Endometrial microvascular endothelial cells (primary cell): ENCODE results near the gene DNAJC5. TPM values are rescaled to one million over a fixed set of nuclear protein-coding genes. Genes with fewer than 3 reads are reported as not detected.

Experiments used
- in situ Hi-C: cut with HindIII; loops from 2 replicates; pipeline ENCODE4 v1.10.0; 2017; ENCODE audit warnings: low sequenced_read_pairs, low pct_unique_long_range_greater_than_20kb; ENCODE audit errors: inconsistent ontology term
- total RNA-seq: library from RNA; depleted of rRNA; stranded (reverse); fragments of >200 nt; gene quantifications from one replicate; pipeline ENCODE4 v1.2.3, GENCODE V29; 2015; ENCODE audit errors: inconsistent ontology term

The DNAJC5 gene
- total RNA-seq, 1 donor from 2014 or later: 76.7 TPM

DNA sequence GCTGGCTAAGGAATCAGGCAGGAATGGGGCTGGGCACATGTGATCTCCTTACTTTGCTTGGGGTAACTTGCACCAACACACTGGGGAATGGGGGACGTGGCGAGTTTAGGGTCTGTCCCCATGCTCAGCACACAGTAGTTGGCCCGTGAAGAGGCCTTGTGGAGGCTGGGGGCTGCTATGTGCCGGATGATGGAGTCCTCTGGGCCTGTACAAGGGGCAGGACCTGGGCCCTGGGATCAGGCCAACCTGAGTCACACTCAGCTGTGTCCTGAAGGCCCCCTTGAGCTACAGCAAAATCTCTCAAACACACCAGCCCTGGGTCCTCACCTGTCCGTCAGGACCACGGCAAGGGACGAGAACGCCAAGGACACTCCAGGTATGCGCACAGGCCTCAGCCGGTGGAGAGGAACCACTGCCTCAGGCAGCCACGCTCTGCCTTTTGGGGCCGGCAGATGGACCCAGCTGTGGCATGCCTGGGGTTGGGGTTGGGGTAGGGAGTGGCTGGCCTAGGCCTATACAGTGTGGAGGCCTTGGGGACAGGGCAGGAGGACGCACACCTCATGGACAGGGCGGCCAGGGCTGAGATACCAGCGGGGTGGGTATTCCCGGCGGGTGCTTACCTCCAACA lies 50.2 kb downstream of the DNAJC5 start:
- in situ Hi-C loops: no loop called here

DNA sequence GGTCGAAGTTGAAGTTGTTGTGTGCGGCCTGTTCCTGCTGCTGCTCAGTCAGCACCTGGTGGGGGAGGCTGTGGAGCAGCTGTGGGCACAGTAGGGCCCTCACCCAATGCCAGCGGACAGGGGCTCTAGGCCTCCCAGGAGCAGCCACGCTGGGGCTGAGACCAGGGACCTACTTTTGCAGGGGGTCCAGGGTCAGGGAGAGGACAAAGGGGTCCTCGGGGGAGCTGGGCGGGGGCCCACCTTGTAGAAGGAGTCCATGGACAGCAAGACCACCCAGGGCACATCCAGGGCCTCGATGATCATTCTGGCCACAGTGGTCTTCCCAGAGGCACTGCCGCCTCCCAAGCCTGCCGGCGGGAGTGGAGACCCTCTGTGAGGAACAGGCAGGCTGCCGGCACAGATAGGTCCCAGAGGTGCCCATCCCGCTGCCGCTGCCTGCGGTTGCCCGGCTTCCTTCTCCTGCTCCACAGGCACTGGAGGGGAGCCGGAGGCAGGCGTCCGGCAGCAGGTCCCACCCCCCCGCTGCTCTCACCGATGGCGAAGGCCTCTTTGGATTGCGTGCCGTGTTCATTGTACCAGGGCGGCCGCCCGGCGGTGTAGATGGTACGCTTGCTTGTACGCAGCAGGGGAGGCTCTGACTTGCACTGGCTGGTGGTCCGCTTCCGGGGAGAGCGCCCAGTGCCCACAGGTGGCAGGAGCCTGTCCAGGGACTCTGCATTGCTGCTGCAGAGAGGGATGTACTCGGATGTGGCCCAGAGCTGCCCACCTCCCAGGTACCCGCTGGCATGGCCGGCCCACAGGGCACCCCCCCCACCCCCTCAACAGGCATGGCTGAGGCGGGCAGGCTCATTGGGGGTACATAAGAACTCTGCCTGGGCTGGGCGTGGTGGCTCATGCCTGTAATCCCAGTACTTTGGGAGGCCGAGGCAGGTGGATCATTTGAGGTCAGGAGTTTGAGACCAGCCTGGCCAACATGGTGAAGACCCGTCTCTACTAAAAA lies 51.3 kb downstream of the DNAJC5 start:
- in situ Hi-C loops: no loop called here

DNA sequence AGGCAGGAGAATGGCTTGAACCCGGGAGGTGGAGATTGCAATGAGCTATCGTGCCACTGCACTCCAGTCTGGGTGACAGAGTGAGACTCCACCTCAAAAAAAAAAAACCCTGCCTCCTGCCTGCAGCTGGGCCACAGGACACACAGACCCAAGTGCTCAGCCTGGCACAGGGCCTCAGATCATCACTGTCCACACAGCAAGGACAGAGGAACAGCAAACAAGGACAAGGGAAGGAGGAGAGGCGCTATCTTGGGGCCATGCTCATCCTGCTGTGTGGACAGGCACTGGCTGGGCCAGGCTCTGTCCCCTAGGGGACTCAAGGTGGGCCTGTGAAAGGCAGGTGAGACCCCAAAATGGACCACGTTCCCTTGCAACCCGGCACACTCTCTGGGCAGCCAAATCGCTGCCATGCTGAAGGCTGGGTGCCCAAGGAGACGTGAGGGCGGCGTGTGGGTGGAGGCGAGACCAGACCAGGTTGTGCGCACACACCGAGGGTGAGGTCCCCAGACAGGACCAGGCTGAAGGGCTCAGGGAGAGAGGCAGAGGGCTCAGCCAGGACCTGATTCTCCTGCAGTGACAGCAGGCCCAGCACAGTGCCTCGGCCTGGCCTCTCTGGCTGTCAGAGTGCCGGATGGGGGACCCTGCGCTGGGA lies 52.2 kb downstream of the DNAJC5 start:
- in situ Hi-C loops: no loop called here

GRCh38 chr20:63947638-63948456 lies 52.9 kb downstream of the DNAJC5 start:
- in situ Hi-C loops: no loop called here

GRCh38 chr20:63950701-63951397 lies 55.9 kb downstream of the DNAJC5 start:
- in situ Hi-C loops: no loop called here

- in situ Hi-C loops: no loop called here
Measured at GRCh38 chr20:63951398-63952209, 56.7 kb downstream of the DNAJC5 start.

- in situ Hi-C loops: no loop called here
Measured at GRCh38 chr20:63952210-63952535, 57.2 kb downstream of the DNAJC5 start.

GRCh38 chr20:63952769-63953168 lies 57.8 kb downstream of the DNAJC5 start:
- in situ Hi-C loops: no loop called here

GRCh38 chr20:63953764-63954429 lies 59.0 kb downstream of the DNAJC5 start:
- in situ Hi-C loops: no loop called here

DNA sequence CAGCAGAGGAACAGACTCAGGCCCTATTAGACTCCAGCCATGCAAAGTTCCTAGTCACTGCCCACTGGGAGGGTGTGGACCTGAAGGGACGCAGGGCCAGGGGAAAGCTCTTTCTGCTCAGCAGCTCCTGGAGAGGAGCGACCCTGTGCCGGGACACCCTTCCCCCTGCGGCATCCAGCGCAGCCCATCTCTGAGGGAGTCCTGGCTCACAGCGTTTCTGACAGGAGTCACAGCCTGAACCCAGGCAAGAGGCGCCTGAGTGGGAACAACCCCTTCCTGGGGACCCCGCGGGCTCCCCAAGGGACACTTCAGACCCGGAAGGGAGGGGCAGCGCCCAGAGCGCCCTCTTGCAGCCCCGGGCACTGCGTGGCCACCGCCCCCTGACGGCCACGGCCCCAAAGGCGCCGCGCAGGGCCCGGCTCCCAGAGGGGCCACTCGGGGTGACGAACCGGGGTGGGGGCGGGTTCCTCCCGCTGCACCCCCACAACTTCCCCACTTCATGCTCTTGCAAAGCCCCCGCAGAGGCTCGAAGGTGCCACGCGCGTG lies 60.4 kb downstream of the DNAJC5 start:
- in situ Hi-C loops: no loop called here

GRCh38 chr20:63955827-63956663 lies 61.1 kb downstream of the DNAJC5 start, which contains the start of gene UCKL1:
Gene UCKL1 (minus strand): TSS chr20:63956416. CDS start chr20:63956372, 44 bp downstream.
- in situ Hi-C loops: no loop called here

- in situ Hi-C loops: no loop called here
Measured at GRCh38 chr20:63956664-63957003, 61.7 kb downstream of the DNAJC5 start.

DNA sequence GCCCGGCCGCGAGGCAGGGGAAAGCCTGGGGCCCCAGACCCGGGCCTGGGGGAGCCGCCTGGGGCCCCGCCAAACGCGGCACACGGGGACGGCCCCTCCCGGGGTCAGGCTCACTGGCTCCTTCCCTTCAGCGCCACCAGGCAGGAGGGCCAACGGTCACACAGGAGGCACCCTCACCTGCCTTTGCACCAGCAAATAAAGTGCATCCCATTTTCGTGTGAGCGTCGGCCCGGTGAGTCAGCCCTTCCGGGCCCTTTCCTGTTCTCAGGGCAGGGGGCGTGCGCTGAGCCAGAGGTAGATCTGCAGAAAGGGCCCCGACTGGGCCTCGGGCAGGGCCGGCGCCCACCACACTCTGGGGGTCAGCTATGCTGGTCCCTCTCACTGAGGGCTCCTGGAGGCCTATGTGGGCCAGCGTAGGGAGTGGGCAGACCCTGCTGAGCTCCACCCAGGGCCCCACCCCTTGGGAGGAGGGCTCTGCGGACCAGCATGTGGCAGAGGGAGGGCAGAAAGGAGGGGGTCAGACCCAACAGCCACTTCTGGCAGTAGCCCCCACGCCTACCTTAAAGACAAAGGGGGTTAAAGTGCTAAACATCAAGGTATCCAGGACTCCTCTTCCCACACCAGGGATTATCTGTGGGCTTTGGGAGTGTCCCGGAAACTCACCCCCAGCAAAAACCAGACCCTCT lies 62.2 kb downstream of the DNAJC5 start:
- in situ Hi-C loops: no loop called here

DNA sequence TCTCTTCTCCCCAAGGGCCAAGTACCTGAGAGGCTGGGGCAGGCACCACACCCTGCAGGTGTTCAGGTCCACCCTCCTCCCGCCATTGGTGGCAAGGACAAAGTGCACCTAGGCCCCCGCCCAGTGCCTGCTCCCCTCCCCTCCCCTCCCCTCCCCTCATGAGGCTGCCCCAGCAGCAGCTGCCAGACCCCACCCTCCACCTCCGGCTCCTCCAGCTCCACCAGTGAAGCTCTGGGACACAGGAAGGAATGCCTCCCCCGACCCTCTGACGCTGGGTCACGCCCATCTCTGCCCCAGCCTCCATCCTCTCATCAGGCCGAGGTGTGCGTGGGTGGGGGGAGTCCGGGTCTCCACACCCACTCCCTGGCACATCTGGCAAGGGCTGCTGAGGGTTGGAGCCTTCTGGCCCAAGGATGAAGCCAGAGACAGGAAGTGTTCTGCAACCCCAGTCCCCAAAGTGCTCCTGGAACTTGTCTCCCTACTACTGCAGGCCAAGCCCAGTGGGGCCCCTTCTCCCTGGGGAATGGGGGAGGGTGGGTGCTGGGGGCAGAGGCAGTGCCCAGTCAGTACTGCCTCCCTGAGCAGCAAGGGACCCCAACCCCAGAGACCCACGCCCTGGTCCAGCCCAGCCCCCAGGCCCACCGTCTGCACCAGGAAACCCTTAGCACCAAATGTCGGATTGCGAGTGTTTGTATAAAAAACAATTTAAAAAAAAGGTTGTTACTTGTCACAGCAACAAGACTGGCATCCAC lies 62.9 kb downstream of the DNAJC5 start:
- in situ Hi-C loops: no loop called here

DNA sequence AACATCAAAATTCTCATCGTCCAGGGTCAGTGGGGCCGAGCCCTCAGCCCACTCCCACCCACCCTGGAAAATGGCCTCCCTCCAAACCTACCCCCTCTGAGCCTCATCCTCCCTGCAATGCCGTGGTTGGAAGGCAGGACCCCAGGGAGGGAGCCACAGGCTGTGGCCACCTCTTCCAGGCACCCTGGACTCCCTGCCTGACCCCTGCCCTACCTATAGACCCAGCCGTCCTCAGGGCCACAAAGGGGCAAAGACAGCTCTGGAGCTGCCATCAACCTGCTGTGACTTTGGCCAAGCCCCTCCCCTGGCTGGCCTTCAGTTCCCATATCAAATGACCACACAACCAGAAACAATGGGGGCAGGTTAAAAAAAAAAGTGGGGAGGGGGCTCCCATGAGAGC lies 63.5 kb downstream of the DNAJC5 start:
- in situ Hi-C loops: no loop called here
